ENCODE results near the gene SRMS.

- no peak for TF ChIP-seq POLR2A (IDR thresholded peaks at IDR 0.05; ENCODE audit: low read depth, low read length)
- no peak for TF ChIP-seq CTCF (IDR thresholded peaks at IDR 0.05; ENCODE audit: extremely low read depth in 1 of 2, insufficient read depth in 1 of 2, low read depth in 1 of 2, low read length in 2 of 2)
- TF ChIP-seq, protein P1, sequence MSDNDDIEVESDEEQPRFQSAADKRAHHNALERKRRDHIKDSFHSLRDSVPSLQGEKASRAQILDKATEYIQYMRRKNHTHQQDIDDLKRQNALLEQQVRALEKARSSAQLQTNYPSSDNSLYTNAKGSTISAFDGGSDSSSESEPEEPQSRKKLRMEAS (IDR thresholded peaks at IDR 0.05; ENCODE audit: insufficient read depth, insufficient read length) = no peak
- TF ChIP-seq POLR2AphosphoS5 (IDR thresholded peaks at IDR 0.05; ENCODE audit: insufficient read depth, low read depth, low read length) = no peak
- no peak for TF ChIP-seq JUN (IDR thresholded peaks at IDR 0.05; ENCODE audit: borderline replicate concordance, insufficient read depth, insufficient read length, low read depth)
- TF ChIP-seq EZH2 (IDR thresholded peaks at IDR 0.05; ENCODE audit: borderline replicate concordance, low read depth, low read length, severe bottlenecking) = no peak
- TF ChIP-seq FOS (IDR thresholded peaks at IDR 0.05; ENCODE audit: borderline replicate concordance, insufficient read depth, low read length) = no peak
These were observed 17.4 kb downstream of the SRMS start for GRCh38 chr20:63529861-63530787.

Measured in endothelial cell of umbilical vein (primary cell).